GM12801 (cell line): ENCODE data around the gene OR10A6.

Source experiments
- TF ChIP-seq, protein P1 (sequence below): IDR thresholded peaks from one replicate; pipeline ENCODE4 v1.5.1; 2011; ENCODE audit warnings: control low read depth; ENCODE audit not compliant: insufficient read length; ENCODE audit errors: extremely low read depth

The OR10A6 gene, protein sequence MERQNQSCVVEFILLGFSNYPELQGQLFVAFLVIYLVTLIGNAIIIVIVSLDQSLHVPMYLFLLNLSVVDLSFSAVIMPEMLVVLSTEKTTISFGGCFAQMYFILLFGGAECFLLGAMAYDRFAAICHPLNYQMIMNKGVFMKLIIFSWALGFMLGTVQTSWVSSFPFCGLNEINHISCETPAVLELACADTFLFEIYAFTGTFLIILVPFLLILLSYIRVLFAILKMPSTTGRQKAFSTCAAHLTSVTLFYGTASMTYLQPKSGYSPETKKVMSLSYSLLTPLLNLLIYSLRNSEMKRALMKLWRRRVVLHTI

DNA sequence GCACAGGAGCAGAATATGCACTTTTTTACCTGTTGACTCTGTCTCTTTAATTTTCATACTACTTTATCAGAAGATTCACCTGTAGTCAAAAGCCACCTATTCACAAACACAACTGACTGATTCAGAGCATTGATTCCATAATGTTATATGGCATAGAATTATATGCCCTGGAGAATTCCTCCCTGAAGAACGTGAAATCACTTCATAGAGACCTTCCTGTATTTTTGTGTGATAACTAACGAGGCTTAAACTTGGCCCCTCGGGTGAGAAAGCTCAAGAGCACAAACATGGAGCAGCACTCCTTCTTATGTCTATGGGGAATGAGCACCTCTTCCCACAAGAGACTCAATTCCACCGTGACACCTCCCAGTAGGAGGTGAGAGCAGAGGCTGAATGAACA lies at the start of gene OR10A6:
TSS of gene OR10A6 (minus strand) at position 101 of the 400 bp plus-strand sequence. CDS start 2,606 bp downstream, outside the sequence.
- TF ChIP-seq, protein P1, sequence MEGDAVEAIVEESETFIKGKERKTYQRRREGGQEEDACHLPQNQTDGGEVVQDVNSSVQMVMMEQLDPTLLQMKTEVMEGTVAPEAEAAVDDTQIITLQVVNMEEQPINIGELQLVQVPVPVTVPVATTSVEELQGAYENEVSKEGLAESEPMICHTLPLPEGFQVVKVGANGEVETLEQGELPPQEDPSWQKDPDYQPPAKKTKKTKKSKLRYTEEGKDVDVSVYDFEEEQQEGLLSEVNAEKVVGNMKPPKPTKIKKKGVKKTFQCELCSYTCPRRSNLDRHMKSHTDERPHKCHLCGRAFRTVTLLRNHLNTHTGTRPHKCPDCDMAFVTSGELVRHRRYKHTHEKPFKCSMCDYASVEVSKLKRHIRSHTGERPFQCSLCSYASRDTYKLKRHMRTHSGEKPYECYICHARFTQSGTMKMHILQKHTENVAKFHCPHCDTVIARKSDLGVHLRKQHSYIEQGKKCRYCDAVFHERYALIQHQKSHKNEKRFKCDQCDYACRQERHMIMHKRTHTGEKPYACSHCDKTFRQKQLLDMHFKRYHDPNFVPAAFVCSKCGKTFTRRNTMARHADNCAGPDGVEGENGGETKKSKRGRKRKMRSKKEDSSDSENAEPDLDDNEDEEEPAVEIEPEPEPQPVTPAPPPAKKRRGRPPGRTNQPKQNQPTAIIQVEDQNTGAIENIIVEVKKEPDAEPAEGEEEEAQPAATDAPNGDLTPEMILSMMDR, result no peak

DNA sequence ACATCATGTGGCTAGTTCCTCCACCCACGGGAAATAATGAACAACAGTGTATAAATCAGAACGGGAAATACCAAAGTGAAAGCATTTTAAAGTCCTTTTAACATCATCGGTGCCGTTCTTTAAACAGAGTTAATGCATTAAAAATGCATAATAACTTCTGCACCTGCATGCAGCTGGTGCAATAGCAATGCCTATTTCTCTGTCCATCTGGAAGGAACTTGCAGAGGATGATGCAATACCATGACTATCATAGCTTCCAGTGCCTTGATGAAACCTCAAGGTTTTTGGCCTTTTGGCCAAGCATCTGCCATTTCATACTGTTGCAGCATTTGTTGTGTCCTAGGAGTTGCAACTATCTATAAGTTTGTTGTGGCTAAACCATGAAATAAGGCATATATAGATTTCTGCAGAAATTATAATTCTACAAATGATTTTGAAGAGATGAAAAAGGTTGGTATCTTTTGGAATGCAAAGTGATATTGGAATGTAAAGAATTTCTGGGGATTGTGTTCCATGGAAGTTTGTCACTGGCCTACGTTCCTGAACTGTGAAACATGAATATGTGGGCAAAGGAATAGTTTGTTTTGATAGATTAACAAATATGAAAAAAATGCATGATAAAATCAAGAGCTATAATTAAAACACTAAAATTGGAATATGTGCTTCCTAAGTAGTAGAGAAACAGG lies 46.3 kb upstream of the OR10A6 start:
- TF ChIP-seq, protein P1, result no peak

DNA sequence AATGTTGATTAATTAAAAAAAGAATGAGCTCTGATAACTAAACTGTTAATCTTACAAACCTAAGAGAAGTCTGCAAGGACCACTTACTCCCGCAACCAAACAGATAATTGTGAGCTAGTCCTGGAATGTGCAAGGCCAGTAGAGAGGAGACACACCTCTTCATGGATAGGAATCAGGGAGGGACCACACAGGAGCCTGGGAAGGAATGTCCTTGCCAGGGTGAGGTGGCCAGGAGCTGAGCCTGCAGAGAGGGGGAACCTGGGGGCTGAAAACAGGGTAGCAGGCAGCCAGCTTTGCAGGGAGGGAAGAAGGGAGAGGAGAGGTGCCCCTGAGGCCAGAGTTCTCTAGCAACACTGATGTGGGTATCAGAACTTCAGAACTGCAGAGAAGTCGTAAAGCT lies 43.6 kb upstream of the OR10A6 start:
- TF ChIP-seq, protein P1, result no peak

DNA sequence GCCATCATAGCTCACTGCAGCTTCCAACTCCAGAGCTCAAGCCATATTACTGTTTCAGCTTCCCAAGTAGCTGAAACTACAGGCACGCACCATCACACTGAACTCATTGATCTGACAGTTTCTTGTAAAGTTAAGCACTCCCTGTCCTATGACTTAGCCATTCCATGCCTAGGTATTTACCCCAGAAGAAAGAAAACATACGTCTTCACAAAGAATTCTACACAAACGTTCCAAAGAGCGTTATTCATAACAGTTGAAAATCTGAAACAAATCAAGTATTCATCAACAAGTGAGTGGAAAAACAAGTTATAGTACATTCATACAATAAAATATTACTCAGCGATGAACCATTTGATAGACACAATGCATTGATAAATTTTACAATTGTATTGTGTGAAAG lies 41.9 kb upstream of the OR10A6 start:
- TF ChIP-seq, protein P1, result no peak

DNA sequence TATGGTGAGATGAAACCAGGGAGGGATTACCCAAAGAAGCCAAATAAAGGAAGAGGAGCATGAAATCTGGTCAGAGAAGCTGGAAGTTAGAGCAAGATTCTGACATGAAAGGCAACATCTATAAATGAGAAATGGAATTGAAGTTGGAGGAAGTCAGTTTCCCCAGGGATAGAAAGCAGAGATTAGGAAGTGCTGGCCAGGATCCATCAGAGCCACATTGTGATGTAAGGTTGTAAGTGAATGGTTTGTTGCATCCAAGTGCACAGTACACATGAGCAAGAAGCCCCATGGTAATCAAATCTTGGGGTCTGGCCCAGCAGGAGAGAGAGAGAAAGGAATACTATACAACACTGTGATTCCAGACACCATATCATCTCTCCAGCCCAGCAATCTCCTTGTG lies 40.8 kb upstream of the OR10A6 start:
- TF ChIP-seq, protein P1, result no peak

DNA sequence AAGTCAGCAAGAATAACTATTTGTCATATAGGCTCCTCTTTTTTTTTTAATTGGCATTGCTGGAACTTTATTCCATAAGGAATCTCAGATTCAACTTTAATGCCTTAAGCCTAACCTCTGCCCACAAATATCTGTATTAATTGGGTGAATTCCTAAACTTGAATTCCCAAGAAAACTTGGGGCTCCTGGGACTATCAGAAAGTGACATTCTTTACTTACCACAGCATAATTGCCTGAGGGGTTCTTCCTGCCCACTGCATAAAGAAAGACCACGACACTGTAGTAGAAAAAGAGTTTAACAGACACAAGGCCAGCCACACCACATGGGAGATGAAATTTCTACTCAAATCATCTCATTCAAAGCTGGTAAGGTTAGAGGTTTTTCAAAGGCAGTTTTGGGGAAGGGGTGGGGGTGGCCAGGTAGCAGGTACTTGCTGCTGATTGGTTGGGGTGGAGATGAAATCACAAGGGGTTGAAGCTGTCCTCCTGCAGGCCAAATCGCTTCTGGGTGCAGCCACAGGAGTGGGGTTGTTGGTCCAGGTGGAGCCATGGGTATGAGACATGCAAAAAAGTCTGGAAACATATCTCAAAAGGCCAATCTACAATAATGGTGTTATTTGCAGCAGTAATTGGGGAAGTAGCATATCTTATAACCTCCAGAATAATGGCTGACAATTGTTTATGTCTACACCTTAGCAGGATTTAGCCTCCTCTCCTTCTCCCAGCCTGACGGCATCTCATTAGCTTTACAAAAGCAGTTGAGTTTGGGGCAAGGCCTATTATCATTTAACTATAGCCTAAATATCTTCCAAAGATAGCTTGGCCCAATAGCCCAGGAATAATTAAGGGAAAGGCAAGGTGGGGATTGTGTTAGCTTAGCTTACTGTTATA lies 38.9 kb upstream of the OR10A6 start:
- TF ChIP-seq, protein P1, result no peak

DNA sequence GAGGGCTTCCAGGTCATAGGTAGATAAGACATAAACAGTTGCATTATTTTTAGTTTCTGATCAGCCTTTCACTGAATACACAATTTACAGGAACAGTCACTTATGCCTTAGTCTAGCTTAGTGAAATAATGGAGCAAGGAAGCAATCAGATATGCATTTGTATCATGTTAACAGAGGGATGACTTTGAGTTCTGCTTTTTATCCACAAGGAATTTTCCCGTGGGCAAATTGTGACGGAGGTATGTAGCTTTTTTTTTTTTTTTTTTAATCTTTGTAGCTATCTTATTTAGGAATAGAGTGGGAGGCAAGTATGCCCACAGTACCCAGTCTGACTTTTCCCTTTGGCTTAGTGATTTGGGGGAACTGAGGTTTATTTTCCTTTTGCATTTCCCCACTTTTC lies 37.6 kb upstream of the OR10A6 start:
- TF ChIP-seq, protein P1, result no peak
